Retinal pigment epithelial cell (primary cell): ENCODE measurements around the gene SYT14.

ENCODE experiments used
- DNase-seq: peaks from one replicate; pipeline ENCODE4 v3.0.0-alpha.2; 2010; ENCODE audit warnings: low read depth
- H3K4me3 ChIP-seq: 2 replicates; pipeline ENCODE4 v1.5.1; 2011; ENCODE audit warnings: mild to moderate bottlenecking, low read length, control low read depth, moderate library complexity
- CTCF ChIP-seq: conservative IDR thresholded peaks from 2 replicates; pipeline ENCODE4 v1.5.1; 2011; ENCODE audit warnings: low read depth, low read length, control low read depth, inconsistent platforms

Gene SYT14

GRCh38 chr1:210129092-210129491, 191.1 kb downstream of the SYT14 start:
- DNase-seq: no peak
- TF ChIP-seq CTCF: no peak

GRCh38 chr1:210129759-210130158, 191.7 kb downstream of the SYT14 start:
- TF ChIP-seq CTCF: no peak
- H3K4me3 ChIP-seq: no peak overlapping the region

More at GRCh38 chr1:210129092-210129491, 191.1 kb downstream of the SYT14 start:
- H3K4me3 ChIP-seq: no peak overlapping the region

GRCh38 chr1:210132582-210132981, 194.6 kb downstream of the SYT14 start:
- DNase-seq: no peak
- TF ChIP-seq CTCF: no peak
- no peak overlapping the region for H3K4me3 ChIP-seq

More at GRCh38 chr1:210129759-210130158, 191.7 kb downstream of the SYT14 start:
- no peak for DNase-seq

GRCh38 chr1:210143465-210144062, 205.5 kb downstream of the SYT14 start:
- TF ChIP-seq CTCF: peak; percentile 56
- DNase-seq: peak; percentile 14
- H3K4me3 ChIP-seq: no peak overlapping the region

GRCh38 chr1:210144736-210145135, 206.7 kb downstream of the SYT14 start:
- no peak for DNase-seq
- no peak overlapping the region for H3K4me3 ChIP-seq
- no peak for TF ChIP-seq CTCF

- TF ChIP-seq CTCF: no peak
- H3K4me3 ChIP-seq: no peak overlapping the region
- no peak for DNase-seq
Measured at GRCh38 chr1:210151052-210151672, 213.1 kb downstream of the SYT14 start.

- no peak for TF ChIP-seq CTCF
- no peak for DNase-seq
- no peak overlapping the region for H3K4me3 ChIP-seq
Measured at GRCh38 chr1:210159211-210159610, 221.2 kb downstream of the SYT14 start.
